ENCODE data around the gene B4GALT6. TPM values are rescaled to one million over a fixed set of nuclear protein-coding genes. Genes with fewer than 3 reads are reported as not detected.

B4GALT6 gene
- total RNA-seq, 1 experiment from 2014 or later: 0.78 TPM

DNA sequence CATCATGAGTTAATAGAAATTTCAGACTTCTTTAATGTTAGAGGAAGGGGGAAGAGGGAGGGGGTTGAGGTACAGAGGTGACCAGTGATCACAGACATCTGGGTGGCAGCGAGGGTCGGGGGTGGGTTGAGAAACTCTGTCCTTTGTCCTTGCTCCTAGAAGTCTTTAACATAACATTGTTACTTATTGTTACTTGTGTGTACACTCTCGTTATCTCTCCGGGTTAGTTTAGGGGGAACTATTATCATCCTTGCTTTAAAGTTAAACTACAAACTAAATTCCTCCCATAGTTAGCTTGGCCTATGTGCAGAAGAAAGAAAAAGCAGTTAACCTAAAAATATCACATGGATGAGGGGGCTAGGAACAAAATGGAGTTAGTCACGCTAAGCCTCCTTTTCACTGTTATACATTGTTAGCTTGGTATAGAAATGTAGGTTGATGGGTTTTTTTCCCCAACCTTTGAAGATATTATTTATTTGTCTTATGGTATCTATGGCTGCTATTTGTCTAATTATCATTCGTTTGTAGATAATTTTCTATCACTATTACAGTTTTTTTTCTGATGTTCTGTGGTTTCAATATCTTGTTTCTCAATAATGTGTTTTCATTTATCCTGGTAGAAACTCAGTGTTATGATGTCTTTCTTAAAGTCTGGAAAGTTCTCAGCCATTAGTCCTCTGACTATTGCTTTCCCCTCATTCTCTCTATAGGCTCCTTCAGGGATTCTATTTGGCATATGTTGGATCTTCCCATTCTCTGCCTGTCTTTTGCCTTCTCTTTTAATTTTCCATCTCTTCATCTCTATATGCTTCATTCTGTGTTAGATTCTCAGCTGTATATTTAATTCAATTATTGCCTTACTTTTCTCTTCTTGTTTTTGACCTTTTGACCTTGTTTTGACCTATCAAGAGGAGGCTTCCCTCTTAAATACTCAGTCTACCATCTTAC, 13.2 kb upstream of the B4GALT6 start:
- in situ Hi-C loops (cut with HindIII; ENCODE audit: low pct_unique_long_range_greater_than_20kb, low sequenced_read_pairs): no loop called here
- no peak for DNase-seq (ENCODE audit: low read depth)

DNA sequence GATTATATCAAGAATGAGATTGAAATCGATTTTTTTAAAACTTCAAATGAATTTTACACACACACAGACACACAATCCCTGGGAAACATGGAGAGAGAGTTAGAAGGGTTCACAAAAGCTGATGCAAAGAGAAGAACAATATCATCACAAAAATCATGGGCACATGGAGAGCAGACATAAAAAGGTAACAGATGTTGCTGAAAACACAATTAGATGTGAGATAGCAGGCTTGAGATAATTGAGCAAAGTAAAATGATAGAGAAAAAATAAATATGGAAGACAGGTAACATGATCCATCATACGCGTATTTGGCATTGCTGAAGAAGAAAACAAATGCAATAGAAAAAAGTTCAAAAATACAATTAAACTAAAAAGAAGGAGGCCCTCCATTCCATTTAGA, 11.6 kb upstream of the B4GALT6 start:
- in situ Hi-C loops (cut with HindIII; ENCODE audit: low pct_unique_long_range_greater_than_20kb, low sequenced_read_pairs): no loop called here
- DNase-seq (ENCODE audit: low read depth): no peak

GRCh38 chr18:31694297-31694696, 9.9 kb upstream of the B4GALT6 start:
- no peak for DNase-seq (ENCODE audit: low read depth)
- in situ Hi-C loops (cut with HindIII; ENCODE audit: low pct_unique_long_range_greater_than_20kb, low sequenced_read_pairs): no loop called here

DNA sequence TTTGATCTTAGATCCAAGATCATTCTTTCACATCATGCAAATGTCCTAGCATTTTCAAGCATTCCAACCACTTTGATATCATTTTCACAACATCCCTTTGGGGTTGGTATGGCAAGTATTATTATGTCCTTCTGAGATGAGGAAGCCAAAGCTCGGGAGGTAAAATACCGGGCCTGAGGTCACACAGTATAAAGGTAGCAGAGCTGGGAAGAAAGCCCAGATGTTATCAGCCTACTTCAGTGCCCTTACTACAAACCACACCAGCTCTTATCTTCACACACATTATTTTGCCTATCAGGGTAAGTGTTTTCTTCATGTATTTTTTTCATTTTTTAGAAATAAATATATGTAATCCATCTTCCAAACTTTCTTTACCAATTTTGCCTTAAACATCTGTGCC, 4.2 kb upstream of the B4GALT6 start:
- no peak for DNase-seq (ENCODE audit: low read depth)
- in situ Hi-C loops (cut with HindIII; ENCODE audit: low pct_unique_long_range_greater_than_20kb, low sequenced_read_pairs): no loop called here

- in situ Hi-C loops (cut with HindIII; ENCODE audit: low pct_unique_long_range_greater_than_20kb, low sequenced_read_pairs): no loop called here
- no peak for DNase-seq (ENCODE audit: low read depth)
Observed at GRCh38 chr18:31686986-31687928, 2.9 kb upstream of the B4GALT6 start.

- in situ Hi-C loops (cut with HindIII; ENCODE audit: low pct_unique_long_range_greater_than_20kb, low sequenced_read_pairs): no loop called here
- DNase-seq (ENCODE audit: low read depth): no peak
Observed at GRCh38 chr18:31686572-31686971, 2.2 kb upstream of the B4GALT6 start.

DNA sequence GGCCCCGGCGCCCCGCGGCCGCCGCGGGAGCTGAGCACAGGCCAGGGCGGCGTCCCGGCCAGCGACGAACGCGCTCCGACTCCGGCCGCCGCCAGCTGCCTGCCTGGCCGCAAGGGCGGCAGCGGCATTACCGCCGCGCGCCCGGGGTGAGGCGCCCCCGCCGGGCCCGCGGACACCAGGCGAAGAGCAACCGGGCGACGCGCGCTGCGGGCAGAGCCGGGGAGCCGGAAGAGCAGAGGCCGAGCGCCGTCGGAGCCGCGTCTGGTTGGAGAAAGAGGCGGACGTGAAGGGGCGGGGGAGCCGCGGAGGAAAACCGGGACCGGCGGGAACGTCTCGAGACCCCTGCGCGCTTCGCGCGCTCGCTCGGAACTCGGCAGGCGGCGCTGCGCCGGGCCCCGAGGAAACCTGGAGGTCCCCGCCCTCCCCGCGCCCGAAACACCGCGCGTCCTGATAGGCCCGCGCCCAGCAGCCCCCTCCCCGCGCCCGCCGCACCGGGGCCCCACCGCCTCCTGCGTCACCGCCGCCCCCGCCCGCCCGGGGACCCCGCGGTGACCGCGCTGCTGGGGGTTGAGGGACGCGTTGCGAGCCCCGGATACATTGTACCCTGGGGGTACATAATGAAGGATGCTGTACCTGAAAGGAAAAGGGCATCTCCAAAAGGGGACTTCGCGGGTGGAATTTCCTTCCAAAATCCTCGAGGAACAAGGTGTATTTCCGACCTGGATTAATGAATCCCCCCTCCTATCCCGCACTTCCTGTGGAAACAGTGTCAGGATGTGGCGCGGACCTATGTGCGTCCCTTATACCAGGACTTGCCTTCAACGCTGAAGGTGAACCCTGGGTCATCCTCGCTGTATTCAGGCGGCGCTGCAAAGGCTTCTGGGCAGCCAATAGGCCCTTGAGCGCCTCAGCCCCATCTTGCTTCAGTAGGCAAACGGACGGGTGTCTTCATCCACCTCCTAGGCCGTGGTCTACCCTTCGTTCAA, 1.0 kb upstream of the B4GALT6 start:
- DNase-seq (ENCODE audit: low read depth): peak; percentile 74
- in situ Hi-C loops (cut with HindIII; ENCODE audit: low pct_unique_long_range_greater_than_20kb, low sequenced_read_pairs): no loop called here

DNA sequence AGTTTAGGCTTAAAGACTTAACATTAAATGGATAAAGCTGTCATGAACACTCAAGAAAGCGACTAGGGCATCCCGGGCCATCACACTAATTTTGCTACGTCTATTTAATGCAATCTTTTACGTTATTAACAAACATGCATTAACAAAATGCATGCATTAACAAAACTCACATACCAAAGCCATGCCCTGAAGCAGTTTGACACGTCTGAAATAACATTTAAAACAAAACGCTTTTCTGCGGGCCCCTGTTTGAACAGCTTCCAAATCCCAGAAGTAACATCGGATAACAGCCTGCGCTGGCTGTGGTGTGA, 458 bp downstream of the B4GALT6 start:
- in situ Hi-C loops (cut with HindIII; ENCODE audit: low pct_unique_long_range_greater_than_20kb, low sequenced_read_pairs): no loop called here
- no peak for DNase-seq (ENCODE audit: low read depth)

DNA sequence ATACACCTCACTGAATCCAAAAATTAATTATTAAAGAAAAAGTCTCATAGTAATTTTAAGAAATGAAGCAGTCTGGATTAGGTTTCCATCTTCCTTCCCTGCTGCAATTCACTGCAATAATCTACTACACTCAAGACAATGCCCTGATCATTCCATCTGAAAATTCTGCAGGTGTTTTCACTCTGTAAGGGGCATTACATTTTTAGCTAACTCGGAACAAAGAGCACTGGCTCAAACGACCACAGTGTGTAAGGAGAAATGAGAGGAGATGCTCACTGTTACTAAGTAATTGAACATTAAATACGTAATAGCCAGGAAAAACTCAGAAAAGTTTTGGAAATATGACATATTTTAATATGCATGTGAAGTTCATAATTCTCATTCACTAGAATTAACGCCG, 1.3 kb downstream of the B4GALT6 start:
- no peak for DNase-seq (ENCODE audit: low read depth)
- in situ Hi-C loops (cut with HindIII; ENCODE audit: low pct_unique_long_range_greater_than_20kb, low sequenced_read_pairs): no loop called here

DNA sequence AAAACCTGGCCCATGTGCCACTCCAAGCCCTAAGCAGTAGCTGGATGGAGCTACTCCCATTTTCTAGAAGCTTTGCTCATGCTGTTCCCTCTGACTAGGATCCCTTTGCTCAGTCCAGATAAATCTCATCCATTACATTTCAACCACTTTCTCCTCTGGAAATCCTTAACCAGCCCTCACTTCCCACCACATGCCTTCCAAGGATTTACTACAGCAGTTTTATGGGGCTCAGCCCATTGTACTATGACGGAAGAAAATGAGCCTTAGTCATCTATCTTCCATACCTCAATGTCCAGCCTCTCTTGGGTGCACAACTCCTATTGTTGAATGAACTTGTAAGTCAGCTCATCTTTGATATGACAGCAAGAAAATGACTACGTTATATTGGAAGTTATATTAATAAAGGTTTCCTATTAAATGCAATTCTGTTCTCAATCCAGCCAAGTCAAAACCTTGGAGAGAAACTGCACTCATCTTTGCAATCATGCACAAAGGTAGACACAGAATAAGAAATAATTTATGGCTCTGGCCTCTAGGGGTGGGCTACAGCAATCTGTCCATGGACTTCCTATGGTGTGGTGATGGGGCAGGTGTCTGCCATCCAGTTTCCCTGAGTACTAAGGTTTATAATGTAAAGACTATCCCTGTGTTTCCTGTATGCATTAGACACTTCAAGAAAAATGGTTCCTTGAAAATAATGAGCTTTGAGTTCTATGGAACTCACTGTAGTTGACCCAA, 3.4 kb downstream of the B4GALT6 start:
- in situ Hi-C loops (cut with HindIII; ENCODE audit: low pct_unique_long_range_greater_than_20kb, low sequenced_read_pairs): no loop called here
- DNase-seq (ENCODE audit: low read depth): no peak

DNA sequence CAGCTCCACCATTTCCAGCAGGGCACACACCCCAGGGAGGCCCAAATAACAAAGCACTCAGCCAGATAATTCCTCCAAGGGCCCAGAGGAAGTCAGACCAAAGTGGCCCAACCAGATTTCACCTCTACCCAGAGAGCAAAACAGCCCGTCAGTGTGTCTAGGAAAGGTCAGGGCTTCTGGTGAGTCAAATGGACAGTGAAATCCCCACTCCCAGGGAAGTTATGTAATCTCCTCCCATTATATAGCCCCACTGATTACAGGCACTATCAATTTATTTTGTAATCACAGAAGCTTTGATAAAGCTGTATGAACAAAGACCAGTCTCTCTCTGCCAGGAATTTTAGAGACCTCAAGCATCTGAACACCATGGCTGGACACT, 4.0 kb downstream of the B4GALT6 start:
- in situ Hi-C loops (cut with HindIII; ENCODE audit: low pct_unique_long_range_greater_than_20kb, low sequenced_read_pairs): no loop called here
- no peak for DNase-seq (ENCODE audit: low read depth)

GRCh38 chr18:31679791-31680432, 4.5 kb downstream of the B4GALT6 start:
- no peak for DNase-seq (ENCODE audit: low read depth)
- in situ Hi-C loops (cut with HindIII; ENCODE audit: low pct_unique_long_range_greater_than_20kb, low sequenced_read_pairs): no loop called here

- no peak for DNase-seq (ENCODE audit: low read depth)
- in situ Hi-C loops (cut with HindIII; ENCODE audit: low pct_unique_long_range_greater_than_20kb, low sequenced_read_pairs): no loop called here
Observed at GRCh38 chr18:31679133-31679742, 5.1 kb downstream of the B4GALT6 start.

DNA sequence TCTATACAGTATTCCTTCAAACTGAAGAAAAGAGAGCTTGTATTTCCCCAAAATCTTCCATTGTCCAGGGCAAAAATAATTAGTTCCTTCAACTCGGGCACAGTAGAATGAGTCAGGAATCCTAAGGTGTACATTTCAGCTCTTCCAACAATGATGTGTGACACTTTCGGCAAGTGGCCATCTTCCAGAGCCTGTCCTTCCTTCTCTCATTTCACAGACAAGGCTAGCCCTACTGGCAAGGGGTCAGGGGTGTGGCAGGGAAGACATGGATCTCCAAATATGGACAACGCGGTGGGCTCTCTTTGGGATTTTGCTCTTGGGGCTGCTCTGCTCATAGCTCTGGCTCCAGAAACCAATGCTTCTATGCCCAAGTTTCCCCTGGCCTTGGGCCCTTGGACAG, 6.0 kb downstream of the B4GALT6 start:
- in situ Hi-C loops (cut with HindIII; ENCODE audit: low pct_unique_long_range_greater_than_20kb, low sequenced_read_pairs): no loop called here
- no peak for DNase-seq (ENCODE audit: low read depth)

GRCh38 chr18:31677592-31677991, 6.8 kb downstream of the B4GALT6 start:
- in situ Hi-C loops (cut with HindIII; ENCODE audit: low pct_unique_long_range_greater_than_20kb, low sequenced_read_pairs): no loop called here
- DNase-seq (ENCODE audit: low read depth): no peak

DNA sequence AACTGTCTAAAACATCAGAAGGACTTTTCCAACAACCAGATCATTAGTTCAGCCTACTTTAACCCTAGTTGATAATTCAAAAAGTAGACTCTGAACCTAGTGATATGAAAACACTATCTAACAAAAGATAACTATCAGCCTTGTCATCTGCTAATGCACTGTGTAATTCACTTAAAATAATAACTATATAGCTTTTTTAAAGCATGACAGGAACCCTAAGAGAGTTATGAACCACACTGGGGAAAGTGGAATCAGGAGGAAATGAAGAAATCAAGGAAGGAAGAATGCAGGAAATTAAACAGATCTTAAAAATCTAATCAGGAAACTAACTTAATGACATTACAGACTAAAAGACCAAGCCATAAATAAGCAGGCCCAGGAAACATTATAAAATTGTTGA, 9.0 kb downstream of the B4GALT6 start:
- in situ Hi-C loops (cut with HindIII; ENCODE audit: low pct_unique_long_range_greater_than_20kb, low sequenced_read_pairs): no loop called here
- no peak for DNase-seq (ENCODE audit: low read depth)

GRCh38 chr18:31672628-31673135, 11.7 kb downstream of the B4GALT6 start:
- in situ Hi-C loops (cut with HindIII; ENCODE audit: low pct_unique_long_range_greater_than_20kb, low sequenced_read_pairs): no loop called here
- no peak for DNase-seq (ENCODE audit: low read depth)

All from Caki2 (cell line).